Pancreas (tissue), 10 donors: ENCODE measurements around the gene AIF1L. TPM values are rescaled to one million over a fixed set of nuclear protein-coding genes. Genes with fewer than 3 reads are reported as not detected.

ENCODE experiments used
- ATAC-seq, 4 donors: fragments of 200-7000 bp; cut with Tn5 transposase; one replicate each; pipeline versions ENCODE4 v1.8.0 to v1.9.1; 2020; ENCODE audit warnings: mild to moderate bottlenecking in 4 of 4, moderate library complexity in 4 of 4
- DNase-seq, 6 donors: peaks; one replicate each; pipeline ENCODE4 v3.0.0-alpha.2; 2020
- FAIRE-seq: peaks from 2 replicates; lab custom pipeline; 2012; peaks lifted over from hg19 to GRCh38; lab: Jason Lieb, UNC
- H3K27ac ChIP-seq, 4 donors: fragments of 200-600 bp; sonication (generic); 1 replicate in 3 of 4; 2 replicates in 1 of 4; pipeline versions ENCODE4 v1.5.0 to v1.8.0; 2020
- H3K27me3 ChIP-seq, 4 donors: fragments of 200-600 bp; one replicate each; pipeline ENCODE4 v1.8.0; 2021
- H3K36me3 ChIP-seq, 3 donors: fragments of 200-600 bp; sonication (generic) in 1 of 3; one replicate each; pipeline versions ENCODE4 v1.5.0 to v1.8.0; 2020 to 2021
- H3K4me1 ChIP-seq, 3 donors: fragments of 200-600 bp; one replicate each; pipeline ENCODE4 v1.8.0; 2021
- H3K4me3 ChIP-seq, 4 donors: fragments of 200-600 bp; sonication (generic) in 2 of 4; one replicate each; pipeline versions ENCODE4 v1.5.0 to v1.8.0; 2020 to 2021
- H3K9me3 ChIP-seq, 4 donors: fragments of 200-600 bp; one replicate each; pipeline ENCODE4 v1.8.0; 2021
- CTCF ChIP-seq, 4 donors: fragments of 200-600 bp; sonication (generic) in 3 of 4; IDR thresholded peaks; one replicate each; pipeline versions ENCODE4 v1.5.0 to v1.8.0; 2021; ENCODE audit warnings: antibody characterized with exemption in 4 of 4
- WGBS, 2 donors: extraction: QIAGEN DNeasy Blood & Tissue Kit; methylation state at CpG; one replicate each; pipeline ENCODE4 v1.1.7; 2013; 5-methylcytosine and 5-hydroxymethylcytosine counted together
- intact Hi-C, 3 donors: fragments of 100-400 bp; cut with DNase I; formaldehyde crosslinking; loops; one replicate each; pipeline versions ENCODE4 v1.11.1 to v1.14.2; 2022
- polyA plus RNA-seq, 2 donors: library from polyadenylated mRNA; stranded (reverse); fragments of 200-250 nt; gene quantifications; one replicate each; pipeline ENCODE4 v1.2.3, GENCODE V29; 2013
- total RNA-seq, 6 donors: library from RNA; stranded (reverse); fragmentation: NEBNext Ultra II Directional in 4 of 6; extraction: Animal tissue kit (Norgen Biotek cat#: 25700) in 4 of 6; gene quantifications; one replicate each; pipeline versions ENCODE4 v1.2.1 to v1.2.4, GENCODE V29; 2021 to 2023
- donor health status: healthy with polysubstance abuse.
- donor health status: DM: no; HTN: no; CAD: no; lungs with moderate emphysema.
- donor health status: DM: no; HTN: no; CAD: no.
- donor health status: control.
- donor health status: control.
- donor health status: Bipolar disorder and iron deficiency.
- donor health status: DM: yes; HTN: yes; CAD: no.
- donor health status: DM: no; HTN: no; CAD: no.
- donor health status: DM: no; HTN: no; CAD: no.
- donor health status: DM: yes; HTN: yes; CAD: no.

Gene AIF1L
- total and polyA plus RNA-seq, 8 donors, result 2.4 to 5.0 (median 4.1) TPM

GRCh38 chr9:131138676-131139075, 42.3 kb downstream of the AIF1L start:
- Histone ChIP-seq H3K4me3 (no peak overlapping the region), H3K27ac (no peak overlapping the region), H3K9me3 (no peaks in the 10 kb centered on the region), H3K27me3 (no peaks in the 10 kb centered on the region), H3K36me3 (peaks cover 21 to 74% (median 23%) of the 10 kb centered on the region in 3 donors), H3K4me1 (no peaks in the 10 kb centered on the region)
- FAIRE-seq (no peak), ATAC-seq (peak; percentile 64 to 81 (median 70)), DNase-seq (peak in 4 of 6 donors; percentile 49 to 66 (median 57))
- WGBS, 2 donors, result 41 to 59% methylated on average over 2 of the region's 2 CpGs
- intact Hi-C loops, result no loop called here
- no peak for TF ChIP-seq CTCF (IDR thresholded peaks at IDR 0.05)

- Histone ChIP-seq H3K9me3 (no peaks in the 10 kb centered on the region), H3K4me3 (no peak overlapping the region), H3K4me1 (no peaks in the 10 kb centered on the region), H3K27me3 (no peaks in the 10 kb centered on the region), H3K36me3 (peaks cover 15 to 71% (median 19%) of the 10 kb centered on the region in 3 donors), H3K27ac (no peak overlapping the region)
- WGBS, 2 donors, result 97% methylated on average over 4 of the region's 4 CpGs
- TF ChIP-seq CTCF (IDR thresholded peaks at IDR 0.05), result no peak
- FAIRE-seq, result no peak
- ATAC-seq, result no peak
- DNase-seq, result no peak
- intact Hi-C loops, result no loop called here
Measured at GRCh38 chr9:131140112-131140511, 43.8 kb downstream of the AIF1L start.

- 90 to 95% methylated on average over 3 of the region's 3 CpGs for WGBS, 2 donors
- no peak overlapping the region for H3K4me3 ChIP-seq
- DNase-seq, result no peak
Measured at GRCh38 chr9:131140550-131140949, 44.2 kb downstream of the AIF1L start.

GRCh38 chr9:131142160-131142559, 45.8 kb downstream of the AIF1L start:
- no peak for TF ChIP-seq CTCF (IDR thresholded peaks at IDR 0.05)
- H3K27ac ChIP-seq, result no peak overlapping the region
- FAIRE-seq (no peak), ATAC-seq (no peak), DNase-seq (no peak)
- intact Hi-C loops, result no loop called here
- no peaks in the 10 kb centered on the region for H3K4me1 ChIP-seq
- peaks cover 7 to 69% (median 13%) of the 10 kb centered on the region in 3 donors for H3K36me3 ChIP-seq
- no peaks in the 10 kb centered on the region for H3K9me3 ChIP-seq
- no peak overlapping the region for H3K4me3 ChIP-seq
- WGBS, 2 donors, result 92 to 98% methylated on average over 3 of the region's 3 CpGs
- H3K27me3 ChIP-seq, result no peaks in the 10 kb centered on the region

More at GRCh38 chr9:131140550-131140949, 44.2 kb downstream of the AIF1L start:
- TF ChIP-seq CTCF (IDR thresholded peaks at IDR 0.05), result no peak
- intact Hi-C loops, result no loop called here
- Histone ChIP-seq H3K9me3 (no peaks in the 10 kb centered on the region), H3K27ac (no peak overlapping the region), H3K27me3 (no peaks in the 10 kb centered on the region), H3K4me1 (no peaks in the 10 kb centered on the region), H3K36me3 (peaks cover 11 to 71% (median 15%) of the 10 kb centered on the region in 3 donors)
- FAIRE-seq, result no peak
- no peak for ATAC-seq

GRCh38 chr9:131144201-131144600, 47.9 kb downstream of the AIF1L start:
- FAIRE-seq, result no peak
- Histone ChIP-seq H3K9me3 (no peaks in the 10 kb centered on the region), H3K27me3 (no peaks in the 10 kb centered on the region), H3K4me3 (no peak overlapping the region), H3K36me3 (peaks cover 4 to 82% (median 33%) of the 10 kb centered on the region in 3 donors), H3K27ac (no peak overlapping the region), H3K4me1 (no peaks in the 10 kb centered on the region)
- intact Hi-C loops, result no loop called here
- DNase-seq, result no peak
- ATAC-seq, result no peak
- 92 to 94% methylated on average over 3 of the region's 3 CpGs for WGBS, 2 donors
- TF ChIP-seq CTCF (IDR thresholded peaks at IDR 0.05), result no peak
